Trophoblast cell (in vitro differentiated cells and primary cell): ENCODE results near the gene REV3L.

ENCODE experiments used
- DNase-seq, 2 donors: peaks; one replicate each; pipeline ENCODE4 v3.0.0-alpha.2; 2016
- H2AFZ ChIP-seq: 2 replicates; pipeline ENCODE4 v1.6.1; 2013; ENCODE audit warnings: low read length, moderate library complexity, mild to moderate bottlenecking; ENCODE audit not compliant: insufficient read depth, poor library complexity
- H2AK5ac ChIP-seq: 2 replicates; pipeline ENCODE4 v1.6.1; 2013; ENCODE audit warnings: mild to moderate bottlenecking, low read length
- H2BK120ac ChIP-seq: 2 replicates; pipeline ENCODE4 v1.6.1; 2013; ENCODE audit warnings: low read length, mild to moderate bottlenecking, moderate library complexity; ENCODE audit not compliant: insufficient read depth, poor library complexity
- H2BK12ac ChIP-seq: 2 replicates; pipeline ENCODE4 v1.6.1; 2013; ENCODE audit warnings: mild to moderate bottlenecking, low read length, moderate library complexity
- H2BK5ac ChIP-seq: 2 replicates; pipeline ENCODE4 v1.6.1; 2013; ENCODE audit warnings: low read length, low read depth, moderate library complexity, mild to moderate bottlenecking; ENCODE audit not compliant: poor library complexity
- H3K14ac ChIP-seq: 2 replicates; pipeline ENCODE4 v1.6.1; 2013; ENCODE audit warnings: mild to moderate bottlenecking, low read length
- H3K18ac ChIP-seq: 2 replicates; pipeline ENCODE4 v1.6.1; 2013; ENCODE audit warnings: mild to moderate bottlenecking, low read length
- H3K23ac ChIP-seq: 2 replicates; pipeline ENCODE4 v1.6.1; 2013; ENCODE audit warnings: low read length
- H3K27ac ChIP-seq: 2 replicates; pipeline ENCODE4 v1.5.1; 2013; ENCODE audit warnings: low read depth, mild to moderate bottlenecking, inconsistent platforms, low read length, moderate library complexity
- H3K27me3 ChIP-seq: 2 replicates; pipeline ENCODE4 v1.6.1; 2013; ENCODE audit warnings: inconsistent platforms, mild to moderate bottlenecking, low read length, moderate library complexity; ENCODE audit not compliant: insufficient read depth
- H3K36me3 ChIP-seq, 2 experiments: 1 replicate in 1 of 2; 2 replicates in 1 of 2; pipeline ENCODE4 v1.6.1; 2013; ENCODE audit warnings: low read length in 2 of 2, mild to moderate bottlenecking in 2 of 2, moderate library complexity in 1 of 2; ENCODE audit not compliant: insufficient read depth in 2 of 2, control insufficient read depth in 1 of 2
- H3K4ac ChIP-seq: 2 replicates; pipeline ENCODE4 v1.6.1; 2013; ENCODE audit warnings: low read depth, mild to moderate bottlenecking, low read length, moderate library complexity
- H3K4me1 ChIP-seq, 2 experiments: 1 replicate in 1 of 2; 2 replicates in 1 of 2; pipeline ENCODE4 v1.6.1; 2013; ENCODE audit warnings: low read length in 2 of 2, mild to moderate bottlenecking in 2 of 2, moderate library complexity in 1 of 2; ENCODE audit not compliant: insufficient read depth in 2 of 2, control insufficient read depth in 1 of 2
- H3K4me2 ChIP-seq: 2 replicates; pipeline ENCODE4 v1.6.1; 2013; ENCODE audit warnings: inconsistent platforms, mild to moderate bottlenecking, low read length, moderate library complexity
- H3K4me3 ChIP-seq: 2 replicates; pipeline ENCODE4 v1.5.1; 2013; ENCODE audit warnings: mild to moderate bottlenecking, low read depth, low read length, inconsistent platforms
- H3K79me1 ChIP-seq: one replicate; pipeline ENCODE4 v1.6.1; 2013; ENCODE audit warnings: low read length
- H3K79me2 ChIP-seq: 2 replicates; pipeline ENCODE4 v1.6.1; 2013; ENCODE audit warnings: low read length, mild to moderate bottlenecking; ENCODE audit not compliant: control insufficient read depth, insufficient read depth, poor library complexity
- H3K9ac ChIP-seq: 2 replicates; pipeline ENCODE4 v1.6.1; 2013; ENCODE audit warnings: mild to moderate bottlenecking, low read length
- H3K9me3 ChIP-seq: 2 replicates; pipeline ENCODE4 v1.6.1; 2013; ENCODE audit warnings: low read depth, mild to moderate bottlenecking, control low read depth, inconsistent platforms, low read length; ENCODE audit not compliant: insufficient read depth
- H4K12ac ChIP-seq: 2 replicates; pipeline ENCODE4 v1.6.1; 2013; ENCODE audit warnings: low read depth, mild to moderate bottlenecking, low read length, moderate library complexity
- H4K8ac ChIP-seq: 2 replicates; pipeline ENCODE4 v1.6.1; 2013; ENCODE audit warnings: low read depth, mild to moderate bottlenecking, low read length, moderate library complexity
- H4K91ac ChIP-seq: one replicate; pipeline ENCODE4 v1.6.1; 2013; ENCODE audit warnings: low read depth, mild to moderate bottlenecking, low read length, moderate library complexity
- WGBS: extraction: QIAGEN DNeasy Blood & Tissue Kit; methylation state at CpG from one replicate; pipeline ENCODE4 v1.1.7; 2013; ENCODE audit warnings: missing lambda C conversion rate; ENCODE audit not compliant: insufficient read length, insufficient coverage; ENCODE audit errors: extremely low coverage; 5-methylcytosine and 5-hydroxymethylcytosine counted together

Gene REV3L

GRCh38 chr6:111410371-111410770 lies 72.6 kb downstream of the REV3L start:
- WGBS: no CpG with 5 or more reads among the region's 3 CpGs
- Histone ChIP-seq H3K36me3 (peaks cover 3% of the 10 kb centered on the region in 2 experiments), H2BK12ac (no peak overlapping the region)

GRCh38 chr6:111409430-111409829 lies 73.6 kb downstream of the REV3L start:
- Histone ChIP-seq H3K4me2 (no peak overlapping the region), H3K79me1 (no peaks in the 10 kb centered on the region), H2BK12ac (no peak overlapping the region), H2AFZ (no peak overlapping the region), H4K8ac (no peak overlapping the region), H2AK5ac (no peak overlapping the region), H3K4me1 (no peaks in the 10 kb centered on the region), H3K36me3 (peaks cover 3% of the 10 kb centered on the region in 2 experiments), H3K9ac (no peak overlapping the region), H2BK5ac (no peak overlapping the region), H4K12ac (no peak overlapping the region), H3K9me3 (no peaks in the 10 kb centered on the region), H3K79me2 (no peaks in the 10 kb centered on the region), H3K27ac (no peak overlapping the region), H3K27me3 (no peaks in the 10 kb centered on the region), H3K14ac (no peak overlapping the region), H3K4me3 (no peak overlapping the region), H4K91ac (no peak overlapping the region), H3K4ac (no peak overlapping the region), H3K18ac (no peak overlapping the region), H2BK120ac (no peak overlapping the region), H3K23ac (no peak overlapping the region)
- DNase-seq: no peak
- no CpG with 5 or more reads among the region's 1 CpG for WGBS

More at GRCh38 chr6:111410371-111410770, 72.6 kb downstream of the REV3L start:
- no peaks in the 10 kb centered on the region for H3K4me1 ChIP-seq
- H3K79me2 ChIP-seq: no peaks in the 10 kb centered on the region
- H4K91ac ChIP-seq: no peak overlapping the region
- no peak overlapping the region for H3K18ac ChIP-seq
- H3K4me3 ChIP-seq: no peak overlapping the region
- no peak overlapping the region for H3K9ac ChIP-seq
- H3K14ac ChIP-seq: no peak overlapping the region
- no peak overlapping the region for H2BK5ac ChIP-seq
- DNase-seq: no peak
- no peak overlapping the region for H4K8ac ChIP-seq
- no peaks in the 10 kb centered on the region for H3K27me3 ChIP-seq
- no peaks in the 10 kb centered on the region for H3K79me1 ChIP-seq
- no peak overlapping the region for H2AK5ac ChIP-seq
- H2AFZ ChIP-seq: no peak overlapping the region
- no peak overlapping the region for H3K4ac ChIP-seq
- H4K12ac ChIP-seq: no peak overlapping the region
- H3K4me2 ChIP-seq: no peak overlapping the region
- no peak overlapping the region for H3K23ac ChIP-seq
- H3K9me3 ChIP-seq: no peaks in the 10 kb centered on the region
- no peak overlapping the region for H3K27ac ChIP-seq
- no peak overlapping the region for H2BK120ac ChIP-seq

GRCh38 chr6:111407686-111408085 lies 75.3 kb downstream of the REV3L start:
- Histone ChIP-seq H4K8ac (no peak overlapping the region), H3K9ac (no peak overlapping the region), H2AFZ (no peak overlapping the region), H3K4ac (no peak overlapping the region), H3K27ac (no peak overlapping the region), H3K4me1 (no peaks in the 10 kb centered on the region), H3K36me3 (peaks cover 3 to 7% of the 10 kb centered on the region in 2 experiments), H2BK120ac (no peak overlapping the region), H3K79me2 (no peaks in the 10 kb centered on the region), H2BK5ac (no peak overlapping the region), H4K91ac (no peak overlapping the region), H3K4me2 (no peak overlapping the region), H2AK5ac (no peak overlapping the region), H3K27me3 (no peaks in the 10 kb centered on the region), H3K79me1 (no peaks in the 10 kb centered on the region), H2BK12ac (no peak overlapping the region), H3K9me3 (no peaks in the 10 kb centered on the region), H3K4me3 (no peak overlapping the region), H4K12ac (no peak overlapping the region), H3K14ac (no peak overlapping the region), H3K23ac (no peak overlapping the region), H3K18ac (no peak overlapping the region)
- DNase-seq: no peak
- WGBS: 100% methylated on average over 1 of the region's 4 CpGs

- Histone ChIP-seq H2BK12ac (no peak overlapping the region), H3K79me1 (no peaks in the 10 kb centered on the region)
- WGBS: no CpG with 5 or more reads among the region's 3 CpGs
These were observed 76.8 kb downstream of the REV3L start for GRCh38 chr6:111406200-111406721.

More at GRCh38 chr6:111406200-111406721, 76.8 kb downstream of the REV3L start:
- H4K12ac ChIP-seq: no peak overlapping the region
- H3K4me3 ChIP-seq: no peak overlapping the region
- no peak overlapping the region for H2AFZ ChIP-seq
- no peaks in the 10 kb centered on the region for H3K79me2 ChIP-seq
- H3K4me1 ChIP-seq: no peaks in the 10 kb centered on the region
- H3K23ac ChIP-seq: no peak overlapping the region
- no peak overlapping the region for H2BK5ac ChIP-seq
- no peak overlapping the region for H2AK5ac ChIP-seq
- no peak overlapping the region for H3K14ac ChIP-seq
- no peaks in the 10 kb centered on the region for H3K27me3 ChIP-seq
- no peak overlapping the region for H4K91ac ChIP-seq
- no peak overlapping the region for H3K4me2 ChIP-seq
- no peak overlapping the region for H4K8ac ChIP-seq
- no peak overlapping the region for H3K9ac ChIP-seq
- no peak overlapping the region for H3K18ac ChIP-seq
- H3K4ac ChIP-seq: no peak overlapping the region
- peaks cover 3 to 7% of the 10 kb centered on the region in 2 experiments for H3K36me3 ChIP-seq
- H3K27ac ChIP-seq: no peak overlapping the region
- peak in 1 of 2 donors; percentile 36 for DNase-seq
- H3K9me3 ChIP-seq: no peaks in the 10 kb centered on the region
- H2BK120ac ChIP-seq: no peak overlapping the region
